H1 (cell line): ENCODE data around the gene TTLL9. TPM values are rescaled to one million over a fixed set of nuclear protein-coding genes. Genes with fewer than 3 reads are reported as not detected.

Experiments
- CTCF ChIA-PET: fragments of 300-600 bp; sonication (Branson Sonifier 250); formaldehyde crosslinking; loops from one replicate; lab custom pipeline; 2021; ENCODE audit not compliant: partially characterized antibody; lab: Charles Lee
- POLR2A ChIA-PET: fragments of 300-600 bp; sonication (Branson Sonifier 250); formaldehyde crosslinking; loops from one replicate; lab custom pipeline; 2021; ENCODE audit warnings: inconsistent platforms; ENCODE audit not compliant: partially characterized antibody; lab: Charles Lee
- DNase-seq, 2 experiments: peaks; one replicate each; pipeline versions ENCODE4 v3.0.0 to v3.0.0-alpha.2; 2010 to 2022; ENCODE audit warnings: low spot score in 2 of 2, low read depth in 1 of 2, mixed read lengths in 1 of 2
- FAIRE-seq: peaks from 2 replicates; lab custom pipeline; 2011; peaks lifted over from hg19 to GRCh38; lab: Jason Lieb, UNC
- H2AFZ ChIP-seq: 2 replicates; pipeline ENCODE4 v1.8.1; 2012; ENCODE audit warnings: low read length, inconsistent platforms
- H2AK5ac ChIP-seq: 2 replicates; pipeline ENCODE4 v1.6.1; 2013; ENCODE audit warnings: low read depth, low read length
- H2BK120ac ChIP-seq: replicated peaks from 2 replicates; pipeline ENCODE3; 2013; ENCODE audit warnings: low read depth, low read length, inconsistent platforms
- H2BK12ac ChIP-seq: 2 replicates; pipeline ENCODE4 v1.6.1; 2013; ENCODE audit warnings: low read depth, low read length
- H2BK15ac ChIP-seq: 2 replicates; pipeline ENCODE4 v1.6.1; 2013; ENCODE audit warnings: low read length
- H2BK20ac ChIP-seq: 2 replicates; pipeline ENCODE4 v1.6.1; 2013; ENCODE audit warnings: low read length
- H2BK5ac ChIP-seq: 2 replicates; pipeline ENCODE4 v1.6.1; 2013; ENCODE audit warnings: low read depth, low read length
- H3K14ac ChIP-seq: 2 replicates; pipeline ENCODE4 v1.6.1; 2013; ENCODE audit warnings: inconsistent platforms; ENCODE audit not compliant: insufficient read length
- H3K18ac ChIP-seq: 2 replicates; pipeline ENCODE4 v1.6.1; 2013; ENCODE audit warnings: low read length; ENCODE audit errors: extremely low read depth
- H3K23ac ChIP-seq: 2 replicates; pipeline ENCODE4 v1.6.1; 2013; ENCODE audit warnings: inconsistent platforms; ENCODE audit not compliant: insufficient read length
- H3K23me2 ChIP-seq: 2 replicates; pipeline ENCODE4 v1.6.1; 2013; ENCODE audit warnings: low read depth, low read length
- H3K27ac ChIP-seq: 2 replicates; pipeline ENCODE4 v1.6.1; 2011; ENCODE audit warnings: low read depth, low read length, inconsistent platforms
- H3K27me3 ChIP-seq, 4 experiments: replicated peaks in 1 of 4; 1 replicate in 1 of 4; 2 replicates in 3 of 4; pipeline versions ENCODE4 v1.6.1 to v1.8.1; 2011 to 2013; ENCODE audit warnings: low read length in 3 of 4, mild to moderate bottlenecking in 3 of 4, inconsistent platforms in 2 of 4, mixed read lengths in 2 of 4, moderate library complexity in 1 of 4; ENCODE audit not compliant: control insufficient read depth in 3 of 4, insufficient read depth in 3 of 4; ENCODE audit errors: extremely low read depth in 1 of 4
- H3K36me3 ChIP-seq, 4 experiments: 2 replicates each; pipeline versions ENCODE4 v1.6.1 to v1.8.1; 2011 to 2013; ENCODE audit warnings: mild to moderate bottlenecking in 4 of 4, low read length in 3 of 4, moderate library complexity in 2 of 4, control low read depth in 1 of 4, inconsistent platforms in 1 of 4; ENCODE audit not compliant: insufficient read depth in 4 of 4, control insufficient read depth in 2 of 4
- H3K4ac ChIP-seq: replicated peaks from 2 replicates; pipeline ENCODE3; 2013; ENCODE audit warnings: low read length, low read depth, mixed read lengths, inconsistent platforms; ENCODE audit not compliant: insufficient read length
- H3K4me1 ChIP-seq, 4 experiments: replicated peaks in 1 of 4; 1 replicate in 1 of 4; 2 replicates in 3 of 4; pipeline versions ENCODE4 v1.6.1 to v1.8.1; 2011 to 2013; ENCODE audit warnings: low read length in 3 of 4, inconsistent platforms in 2 of 4, mixed read lengths in 1 of 4; ENCODE audit not compliant: insufficient read depth in 4 of 4, control insufficient read depth in 3 of 4
- H3K4me2 ChIP-seq, 2 experiments: 2 replicates each; pipeline versions ENCODE4 v1.6.1 to v1.8.1; 2011 to 2013; ENCODE audit warnings: low read depth in 2 of 2, low read length in 2 of 2, control low read depth in 1 of 2, inconsistent platforms in 1 of 2, mild to moderate bottlenecking in 1 of 2; ENCODE audit not compliant: insufficient read depth in 1 of 2
- H3K4me3 ChIP-seq, 4 experiments: fragments of 200-600, 300-600 bp in 1 of 4; sonication (generic), shearing (Covaris generic), sonication (Bioruptor Twin) in 1 of 4; 2 replicates each; pipeline versions ENCODE4 v1.5.1 to v1.8.1; 2011 to 2016; ENCODE audit warnings: low read length in 4 of 4, low read depth in 3 of 4, control low read depth in 2 of 4, inconsistent platforms in 2 of 4, mild to moderate bottlenecking in 2 of 4, mixed read lengths in 1 of 4, moderate library complexity in 1 of 4; ENCODE audit not compliant: insufficient read depth in 2 of 4; ENCODE audit errors: extremely low read depth in 1 of 4
- H3K56ac ChIP-seq: replicated peaks from 2 replicates; pipeline ENCODE3; 2013; ENCODE audit warnings: low read depth, mild to moderate bottlenecking, mixed read lengths, low read length, inconsistent platforms; ENCODE audit not compliant: insufficient read length
- H3K79me1 ChIP-seq: 2 replicates; pipeline ENCODE4 v1.6.1; 2013; ENCODE audit warnings: low read depth, low read length, control low read depth
- H3K79me2 ChIP-seq, 2 experiments: 2 replicates each; pipeline versions ENCODE4 v1.6.1 to v1.8.1; 2012 to 2013; ENCODE audit warnings: low read length in 2 of 2, mild to moderate bottlenecking in 2 of 2, inconsistent platforms in 1 of 2; ENCODE audit not compliant: insufficient read depth in 2 of 2, control insufficient read depth in 1 of 2
- H3K9ac ChIP-seq, 4 experiments: replicated peaks in 1 of 4; 1 replicate in 1 of 4; 2 replicates in 3 of 4; pipeline versions ENCODE4 v1.6.1 to v1.8.1; 2011 to 2013; ENCODE audit warnings: low read depth in 3 of 4, low read length in 3 of 4, control low read depth in 2 of 4, mild to moderate bottlenecking in 2 of 4, moderate library complexity in 2 of 4, inconsistent platforms in 1 of 4; ENCODE audit errors: extremely low read depth in 1 of 4
- H3K9me3 ChIP-seq, 2 experiments: 2 replicates each; pipeline versions ENCODE4 v1.6.1 to v1.8.1; 2012 to 2013; ENCODE audit warnings: mild to moderate bottlenecking in 2 of 2, moderate library complexity in 2 of 2, control low read depth in 1 of 2, inconsistent platforms in 1 of 2, low read depth in 1 of 2, low read length in 1 of 2, mixed read lengths in 1 of 2; ENCODE audit not compliant: insufficient read depth in 2 of 2
- H4K20me1 ChIP-seq, 2 experiments: replicated peaks in 1 of 2; 2 replicates each; pipeline versions ENCODE3 to v1.8.1; 2011 to 2013; ENCODE audit warnings: inconsistent platforms in 2 of 2, low read length in 2 of 2, mild to moderate bottlenecking in 1 of 2; ENCODE audit not compliant: insufficient read depth in 2 of 2, control insufficient read depth in 1 of 2
- H4K5ac ChIP-seq: 2 replicates; pipeline ENCODE4 v1.6.1; 2013; ENCODE audit warnings: low read length, low read depth, mixed read lengths, inconsistent platforms; ENCODE audit not compliant: insufficient read length
- H4K8ac ChIP-seq: 2 replicates; pipeline ENCODE4 v1.8.0; 2013; ENCODE audit warnings: mild to moderate bottlenecking, moderate library complexity, low read length, inconsistent platforms; ENCODE audit not compliant: insufficient read depth; ENCODE audit errors: extremely low read depth
- H4K91ac ChIP-seq: replicated peaks from 2 replicates; pipeline ENCODE3; 2013; ENCODE audit warnings: low read length, mixed read lengths, inconsistent platforms; ENCODE audit not compliant: insufficient read length
- ASH2L ChIP-seq: fragments of 200-600, 300-600 bp; sonication (generic); IDR thresholded peaks from one replicate; pipeline ENCODE4 v1.7.1; 2017; ENCODE audit warnings: low read length
- CHD1 ChIP-seq: IDR thresholded peaks from 2 replicates; pipeline ENCODE4 v1.6.1; 2012; ENCODE audit warnings: low read depth, low read length, improper control_type of control experiment
- RNF2 ChIP-seq: fragments of 200-900, 300-1000 bp; sonication (generic); IDR thresholded peaks from 2 replicates; pipeline ENCODE4 v1.7.1; 2016; ENCODE audit warnings: borderline replicate concordance, low read depth, mild to moderate bottlenecking, antibody characterized with exemption, low read length; ENCODE audit not compliant: poor library complexity, severe bottlenecking; ENCODE audit errors: missing control alignments
- SAP30 ChIP-seq: fragments of 300-600 bp; sonication (generic); IDR thresholded peaks from 2 replicates; pipeline ENCODE4 v1.7.1; 2012; ENCODE audit warnings: low read length, moderate library complexity, mild to moderate bottlenecking, inconsistent platforms; ENCODE audit not compliant: insufficient read depth, insufficient replicate concordance
- SRF ChIP-seq: IDR thresholded peaks from 2 replicates; pipeline ENCODE4 v1.6.1; 2011; ENCODE audit warnings: mild to moderate bottlenecking, low read depth, low read length, moderate library complexity
- ZNF274 ChIP-seq: IDR thresholded peaks from 2 replicates; pipeline ENCODE4 v1.7.0; 2012; ENCODE audit warnings: low read length, borderline replicate concordance; ENCODE audit errors: extremely low read depth
- WGBS, 2 experiments: shearing (Covaris generic) in 1 of 2; methylation state at CpG; one replicate each; pipeline versions ENCODE4 v1.1.6 to v1.1.7; 2013 to 2015; ENCODE audit warnings: low lambda C conversion rate in 2 of 2, mixed read lengths in 2 of 2, inconsistent platforms in 1 of 2, low coverage in 1 of 2, missing lambda C conversion rate in 1 of 2; ENCODE audit not compliant: insufficient replicate concordance in 2 of 2, insufficient coverage in 1 of 2, insufficient read length in 1 of 2; ENCODE audit errors: extremely low coverage in 1 of 2, missing lambda C conversion rate in 1 of 2; 5-methylcytosine and 5-hydroxymethylcytosine counted together
- polyA plus RNA-seq, 7 experiments: library from polyadenylated mRNA; depleted of rRNA in 3 of 7; stranded (reverse) in 5 of 7; unstranded in 2 of 7; fragments of >200 nt in 5 of 7; fragments of 200-250 nt in 2 of 7; gene quantifications; 1 replicate in 5 of 7; 2 replicates in 1 of 7; 4 replicates in 1 of 7; pipeline versions ENCODE4 v1.2.1 to v1.2.3, GENCODE V29; 2011 to 2013; ENCODE audit warnings: missing spikeins in 2 of 7, mixed read lengths in 2 of 7
- total RNA-seq: library from RNA; stranded (reverse); fragmentation: NEBNext Ultra II Directional; extraction: Animal tissue kit (Norgen Biotek cat#: 25700); gene quantifications from 2 replicates; pipeline ENCODE4 v1.2.1, GENCODE V29; 2021

TTLL9 gene
- total and polyA plus RNA-seq, 2 of the 8 experiments (the other 6 are each of a cell fraction or from before 2014, with no cell fraction given) = 0.06 TPM; not detected in 1

- H2BK15ac ChIP-seq = 0 out of 2 replicates have a peak overlapping the region, but pooled peaks have one; percentile 53
- H2BK120ac ChIP-seq = no peak overlapping the region
- WGBS, 2 experiments = 87% methylated on average over 9 of the region's 9 CpGs; no CpG with 5 or more reads in 1 of the 2 experiments
- no peak for DNase-seq
- H3K4ac ChIP-seq = no peak overlapping the region
- H4K8ac ChIP-seq = no peak overlapping the region
- no peak overlapping the region for H4K5ac ChIP-seq
- H3K14ac ChIP-seq = no peak overlapping the region
- CTCF ChIA-PET = interaction anchor here (0.6 to 4.4 kb wide), 11 partner anchors 8 to 336 kb away, joined by 3 to 26 read pairs (median 3); partner anchors contain the start of gene PDRG1
- peaks cover 15% of the 10 kb centered on the region for H3K23me2 ChIP-seq
- no peak overlapping the region for H2AFZ ChIP-seq
- no peaks in the 10 kb centered on the region for H3K79me2 ChIP-seq
- TF ChIP-seq ASH2L = no peak
- no peak for TF ChIP-seq SAP30
- TF ChIP-seq CHD1 = no peak
- TF ChIP-seq RNF2 = no peak
- no peak for TF ChIP-seq ZNF274
- no peak for TF ChIP-seq SRF
- TF ChIP-seq, all 59 proteins: peak for 0
- H2BK12ac ChIP-seq = no peak overlapping the region; the same call in 1 of the 2 replicates
- H3K79me1 ChIP-seq = no peaks in the 10 kb centered on the region
- H3K23ac ChIP-seq = no peak overlapping the region
- H4K91ac ChIP-seq = no peak overlapping the region
- POLR2A ChIA-PET = interaction anchor here (1.0 kb wide), 1 partner anchor 9 kb away, joined by 3 read pairs; no protein-coding TSS in a partner anchor
- H3K27me3 ChIP-seq = peaks cover under 1 to 19% (median 13%) of the 10 kb centered on the region in 4 experiments
- H4K20me1 ChIP-seq = no peaks in the 10 kb centered on the region
- peaks cover 3 to 24% (median 13%) of the 10 kb centered on the region in 4 experiments for H3K4me1 ChIP-seq
- H3K27ac ChIP-seq = no peak overlapping the region
- H3K56ac ChIP-seq = no peak overlapping the region
- no peaks in the 10 kb centered on the region for H3K36me3 ChIP-seq
- H3K4me2 ChIP-seq = no peak overlapping the region
- H3K9ac ChIP-seq = no peak overlapping the region
- H2BK5ac ChIP-seq = no peak overlapping the region
- H3K9me3 ChIP-seq = no peaks in the 10 kb centered on the region
- no peak overlapping the region for H2AK5ac ChIP-seq
- FAIRE-seq = no peak
- no peak overlapping the region for H3K4me3 ChIP-seq
- H2BK20ac ChIP-seq = no peak overlapping the region
- no peak overlapping the region for H3K18ac ChIP-seq
Measured at GRCh38 chr20:31863296-31864085, 6.9 kb upstream of the TTLL9 start.
